Measurements from ENCODE around the gene CASTOR2. TPM values are rescaled to one million over a fixed set of nuclear protein-coding genes. Genes with fewer than 3 reads are reported as not detected.
"Not testable (repeated sequence)": the region's sequence is repeated elsewhere in the genome, so short reads cannot be mapped to it uniquely, and the experiment has no call there.

CASTOR2 gene
- total RNA-seq, 1 experiment from 2014 or later: 26.5 TPM

- H2BK20ac ChIP-seq (ENCODE audit: low read depth, low read length, poor library complexity, severe bottlenecking); H2BK15ac ChIP-seq (ENCODE audit: low read depth, low read length); H3K4me1 Mint-ChIP-seq; H2AK5ac ChIP-seq (ENCODE audit: insufficient read length, low read length); H3K4ac ChIP-seq (ENCODE audit: low read depth, low read length); H3K27ac ChIP-seq (ENCODE audit: insufficient read length, low read depth, low read length); H3K23ac ChIP-seq (ENCODE audit: insufficient read length, low read depth, low read length); H3K23me2 ChIP-seq (ENCODE audit: insufficient read length, low read depth, low read length, poor library complexity, severe bottlenecking); DNase-seq; H3K27ac Mint-ChIP-seq; H4K91ac ChIP-seq (ENCODE audit: insufficient read length, low read depth, low read length); H4K8ac ChIP-seq (replicated peaks; ENCODE audit: insufficient read length, low read depth, low read length); H3K4me1 ChIP-seq (ENCODE audit: insufficient read depth, low read length); H3T11ph ChIP-seq (ENCODE audit: low read length); H3K18ac ChIP-seq (ENCODE audit: insufficient read length, low read depth, low read length); H3K9ac ChIP-seq (ENCODE audit: extremely low read depth, insufficient read length, low read length); H3K27me3 ChIP-seq (ENCODE audit: insufficient read depth, low read length); H3K79me2 ChIP-seq (ENCODE audit: insufficient read depth, low read length); H4K20me1 ChIP-seq (ENCODE audit: control insufficient read depth, insufficient read depth, insufficient read length); H3K56ac ChIP-seq (ENCODE audit: insufficient read length, low read depth, low read length); H2BK120ac ChIP-seq (ENCODE audit: low read depth, low read length, poor library complexity, severe bottlenecking); H3K79me1 ChIP-seq (ENCODE audit: insufficient read depth, low read depth, low read length, poor library complexity, severe bottlenecking); H3K9me3 Mint-ChIP-seq; H3K14ac ChIP-seq (ENCODE audit: insufficient read depth, low read length); H3K36me3 Mint-ChIP-seq (ENCODE audit: insufficient read depth in 1 of 3, low read depth in 3 of 3); H3K4me2 ChIP-seq (ENCODE audit: insufficient read depth, insufficient read length, low read length); H2AFZ ChIP-seq (ENCODE audit: low read length); H3K27me3 Mint-ChIP-seq (ENCODE audit: low read depth); H2BK5ac ChIP-seq (ENCODE audit: insufficient read length, low read length); H4K5ac ChIP-seq (ENCODE audit: insufficient read length, low read depth, low read length); H3K4me3 Mint-ChIP-seq; H2BK12ac ChIP-seq (ENCODE audit: insufficient read length, low read depth, low read length); H3K9me3 ChIP-seq (ENCODE audit: control insufficient read depth, low read depth, low read length): not testable (repeated sequence)
- whole genome bisulfite sequencing (ENCODE audit: extremely low coverage, insufficient read length, low lambda C conversion rate): no CpG with 5 or more reads among the region's 1 CpG
Measured at GRCh38 chr7:74923644-74924043, 40.9 kb upstream of the CASTOR2 start.

- not testable (repeated sequence) for H4K91ac ChIP-seq (ENCODE audit: insufficient read length, low read depth, low read length); H2BK15ac ChIP-seq (ENCODE audit: low read depth, low read length); H3K4me1 Mint-ChIP-seq; H3T11ph ChIP-seq (ENCODE audit: low read length); H3K27me3 Mint-ChIP-seq (ENCODE audit: low read depth); H3K36me3 Mint-ChIP-seq (ENCODE audit: insufficient read depth in 1 of 3, low read depth in 3 of 3); H3K56ac ChIP-seq (ENCODE audit: insufficient read length, low read depth, low read length); H3K14ac ChIP-seq (ENCODE audit: insufficient read depth, low read length); H3K4ac ChIP-seq (ENCODE audit: low read depth, low read length); H3K23me2 ChIP-seq (ENCODE audit: insufficient read length, low read depth, low read length, poor library complexity, severe bottlenecking); H2BK20ac ChIP-seq (ENCODE audit: low read depth, low read length, poor library complexity, severe bottlenecking); DNase-seq; H3K18ac ChIP-seq (ENCODE audit: insufficient read length, low read depth, low read length); H3K27ac ChIP-seq (ENCODE audit: insufficient read length, low read depth, low read length); H3K79me2 ChIP-seq (ENCODE audit: insufficient read depth, low read length); H3K4me1 ChIP-seq (ENCODE audit: insufficient read depth, low read length); H3K9me3 ChIP-seq (ENCODE audit: control insufficient read depth, low read depth, low read length); H4K8ac ChIP-seq (replicated peaks; ENCODE audit: insufficient read length, low read depth, low read length); H2BK120ac ChIP-seq (ENCODE audit: low read depth, low read length, poor library complexity, severe bottlenecking); H2AK5ac ChIP-seq (ENCODE audit: insufficient read length, low read length); H3K79me1 ChIP-seq (ENCODE audit: insufficient read depth, low read depth, low read length, poor library complexity, severe bottlenecking); H2BK12ac ChIP-seq (ENCODE audit: insufficient read length, low read depth, low read length); H3K27ac Mint-ChIP-seq; H3K9me3 Mint-ChIP-seq; H3K4me3 Mint-ChIP-seq; H2AFZ ChIP-seq (ENCODE audit: low read length); H3K27me3 ChIP-seq (ENCODE audit: insufficient read depth, low read length); H3K4me2 ChIP-seq (ENCODE audit: insufficient read depth, insufficient read length, low read length); H4K20me1 ChIP-seq (ENCODE audit: control insufficient read depth, insufficient read depth, insufficient read length); H3K9ac ChIP-seq (ENCODE audit: extremely low read depth, insufficient read length, low read length); H4K5ac ChIP-seq (ENCODE audit: insufficient read length, low read depth, low read length); H3K23ac ChIP-seq (ENCODE audit: insufficient read length, low read depth, low read length); H2BK5ac ChIP-seq (ENCODE audit: insufficient read length, low read length)
- WGBS (ENCODE audit: extremely low coverage, insufficient read length, low lambda C conversion rate): no CpG with 5 or more reads among the region's 1 CpG
Measured at GRCh38 chr7:74926968-74927367, 37.5 kb upstream of the CASTOR2 start.

Measured in H9 (cell line).